Prostate gland (tissue), 2 donors: ENCODE data around the gene TMEM88.

ENCODE experiments used
- CTCF ChIP-seq, 4 experiments: fragments of 200-600 bp in 2 of 4; fragments of 450-650 bp in 2 of 4; sonication (generic) in 2 of 4; IDR thresholded peaks; 1 replicate in 3 of 4; 2 replicates in 1 of 4; pipeline ENCODE4 v1.5.1; 2016 to 2019; ENCODE audit warnings: antibody characterized with exemption in 4 of 4, mild to moderate bottlenecking in 2 of 4, moderate library complexity in 2 of 4
- POLR2A ChIP-seq: fragments of 450-650 bp; IDR thresholded peaks from one replicate; pipeline ENCODE4 v1.6.1; 2016; ENCODE audit warnings: antibody characterized with exemption, mild to moderate bottlenecking
- POLR2AphosphoS5 ChIP-seq: sonication (generic); formaldehyde crosslinking; IDR thresholded peaks from one replicate; pipeline ENCODE4 v1.6.1; 2017; ENCODE audit warnings: antibody characterized with exemption

GRCh38 chr17:7855660-7856010 is 769 bp downstream of the TMEM88 start:
- TF ChIP-seq CTCF (IDR thresholded peaks at IDR 0.05) (no peak), POLR2A (no peak), POLR2AphosphoS5 (no peak)
